ENCODE data around the gene TBC1D2.

DNA sequence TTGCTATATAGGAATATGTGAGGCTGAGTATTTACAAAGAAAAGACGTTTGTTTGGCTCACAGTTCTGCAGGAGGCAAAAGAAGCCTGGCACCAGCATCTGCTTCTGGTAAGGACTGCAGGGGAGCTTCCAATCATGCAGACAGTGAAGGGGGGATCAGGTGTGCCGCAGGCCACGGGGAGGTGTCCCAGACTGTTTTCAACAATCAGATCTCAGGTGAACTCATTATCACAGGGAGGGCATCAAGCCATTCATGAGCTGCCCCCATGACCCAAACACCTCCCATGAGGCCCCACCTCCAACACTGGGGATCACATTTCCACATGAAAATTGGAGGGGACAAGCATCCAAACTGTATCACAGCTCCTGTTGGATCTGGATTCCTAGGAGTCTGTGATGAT lies 106.0 kb downstream of the TBC1D2 start:
- TF ChIP-seq, protein P1, sequence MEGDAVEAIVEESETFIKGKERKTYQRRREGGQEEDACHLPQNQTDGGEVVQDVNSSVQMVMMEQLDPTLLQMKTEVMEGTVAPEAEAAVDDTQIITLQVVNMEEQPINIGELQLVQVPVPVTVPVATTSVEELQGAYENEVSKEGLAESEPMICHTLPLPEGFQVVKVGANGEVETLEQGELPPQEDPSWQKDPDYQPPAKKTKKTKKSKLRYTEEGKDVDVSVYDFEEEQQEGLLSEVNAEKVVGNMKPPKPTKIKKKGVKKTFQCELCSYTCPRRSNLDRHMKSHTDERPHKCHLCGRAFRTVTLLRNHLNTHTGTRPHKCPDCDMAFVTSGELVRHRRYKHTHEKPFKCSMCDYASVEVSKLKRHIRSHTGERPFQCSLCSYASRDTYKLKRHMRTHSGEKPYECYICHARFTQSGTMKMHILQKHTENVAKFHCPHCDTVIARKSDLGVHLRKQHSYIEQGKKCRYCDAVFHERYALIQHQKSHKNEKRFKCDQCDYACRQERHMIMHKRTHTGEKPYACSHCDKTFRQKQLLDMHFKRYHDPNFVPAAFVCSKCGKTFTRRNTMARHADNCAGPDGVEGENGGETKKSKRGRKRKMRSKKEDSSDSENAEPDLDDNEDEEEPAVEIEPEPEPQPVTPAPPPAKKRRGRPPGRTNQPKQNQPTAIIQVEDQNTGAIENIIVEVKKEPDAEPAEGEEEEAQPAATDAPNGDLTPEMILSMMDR (IDR thresholded peaks at IDR 0.05; ENCODE audit: borderline replicate concordance, extremely low read depth, low read length, poor library complexity, severe bottlenecking), result no peak
- no peak for TF ChIP-seq EZH2 (IDR thresholded peaks at IDR 0.05; ENCODE audit: borderline replicate concordance, low read depth, low read length, severe bottlenecking)
